Measurements from ENCODE around the gene ARID3C. TPM values are rescaled to one million over a fixed set of nuclear protein-coding genes. Genes with fewer than 3 reads are reported as not detected.
A peak's percentile ranks its signal among the peaks of the same experiment; 100 is the strongest.

The ARID3C gene
- total and polyA plus RNA-seq, 10 of the 15 experiments (the other 5 are each of a cell fraction or from before 2014, with no cell fraction given), result not detected

DNA sequence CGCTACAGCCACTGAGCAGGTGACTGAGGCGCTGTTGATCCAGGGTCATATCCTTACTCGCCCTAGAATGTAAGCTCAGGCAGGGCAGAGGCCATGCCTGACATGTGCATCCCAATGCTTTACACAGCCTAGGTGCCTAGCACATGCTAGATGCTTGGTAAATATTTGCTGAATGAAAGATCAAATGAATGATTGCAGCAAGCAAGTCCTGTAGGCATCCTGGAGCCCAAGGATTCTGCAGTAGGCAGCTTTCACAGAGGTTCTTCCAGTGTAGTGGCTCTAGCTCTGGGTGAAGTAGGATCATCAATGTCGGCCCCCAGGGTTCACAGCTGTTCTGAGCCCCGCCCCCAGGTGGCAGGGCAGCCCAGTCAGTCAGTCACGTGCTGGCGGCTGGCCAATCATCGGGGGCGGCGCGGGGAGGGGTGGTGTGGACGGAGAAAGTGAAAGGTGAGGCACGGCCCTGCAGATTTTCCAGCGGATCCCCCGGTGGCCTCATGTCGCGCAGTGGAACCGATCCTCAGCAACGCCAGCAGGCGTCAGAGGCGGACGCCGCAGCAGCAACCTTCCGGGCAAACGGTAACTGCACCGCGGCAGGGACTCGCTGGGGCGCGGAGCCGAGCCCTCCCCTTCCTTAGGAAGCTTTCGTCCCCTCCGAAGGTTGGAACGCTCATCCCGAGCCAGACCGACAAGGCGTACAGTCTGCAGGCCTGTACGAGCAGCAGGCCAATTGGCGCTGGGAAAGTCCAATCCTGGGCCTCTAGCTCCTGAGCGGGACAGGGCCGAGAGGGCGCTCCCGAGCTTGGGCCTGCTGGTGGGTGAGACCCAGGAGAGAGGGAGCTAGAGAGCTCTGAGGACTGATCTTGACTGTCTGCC lies 17.6 kb upstream of the ARID3C start, which contains the start of gene GALT (continued):
- TF ChIP-seq KDM1A (IDR thresholded peaks at IDR 0.05; ENCODE audit: borderline replicate concordance), result no peak
- TF ChIP-seq YBX1 (IDR thresholded peaks at IDR 0.05), result no peak
- TF ChIP-seq MYB (IDR thresholded peaks at IDR 0.05; ENCODE audit: borderline replicate concordance, low read depth, low read length), result no peak
- no peak; the same call in 1 of the 2 replicates for TF ChIP-seq POLR2AphosphoS2 (IDR thresholded peaks at IDR 0.05; ENCODE audit: low read depth, low read length)
- TF ChIP-seq SMARCA5 (IDR thresholded peaks at IDR 0.05), result peak; percentile 68
- TF ChIP-seq ZNF384 (IDR thresholded peaks at IDR 0.05; ENCODE audit: borderline replicate concordance, low read depth, low read length), result no peak

- CTCF ChIA-PET, result interaction anchor here (1.2 to 5.9 kb wide), 2 partner anchors 9 to 11 kb away, joined by 3 to 103 read pairs; partner anchors contain the start of gene SIGMAR1
- Histone ChIP-seq H3K4me3 (no peak overlapping the region), H3K4me1 (ENCODE audit: control insufficient read depth, insufficient read depth, low read length) (peaks cover 14% of the 10 kb centered on the region), H3K9me3 (replicated peaks; ENCODE audit: control insufficient read depth, insufficient read depth, low read length) (no peaks in the 10 kb centered on the region), H2AFZ (ENCODE audit: control insufficient read depth, low read depth, low read length) (no peak overlapping the region), H3K79me2 (ENCODE audit: control insufficient read depth, insufficient read depth, low read length) (peaks cover 17% of the 10 kb centered on the region), H3K27me3 (replicated peaks in 1 of 2; ENCODE audit: control insufficient read depth in 2 of 2, insufficient read depth in 2 of 2, low read length in 1 of 2) (no peaks in the 10 kb centered on the region), H3K9ac (ENCODE audit: control insufficient read depth, insufficient read depth, low read length) (no peak overlapping the region), H3K27ac (ENCODE audit: control insufficient read depth, insufficient read depth) (no peak overlapping the region), H3K36me3 (ENCODE audit: control insufficient read depth in 2 of 2, insufficient read depth in 2 of 2, low read length in 1 of 2) (peaks cover 2 to 7% of the 10 kb centered on the region in 2 experiments; a peak in 3 of 4 replicates), H4K20me1 (ENCODE audit: control insufficient read depth, insufficient read depth) (no peaks in the 10 kb centered on the region; the same call in 1 of the 2 replicates), H3K4me2 (ENCODE audit: control insufficient read depth, insufficient read depth) (no peak overlapping the region)
- BruUV-seq (replicated peaks), result no TSS peak
- DNase-seq (ENCODE audit: low read depth, low spot score) (no peak), FAIRE-seq (no peak), ATAC-seq (no peak)
- TF ChIP-seq MYC (IDR thresholded peaks at IDR 0.05; ENCODE audit: insufficient read depth, insufficient read length, insufficient replicate concordance, low read length, severe bottlenecking) (no peak), SPI1 (IDR thresholded peaks at IDR 0.05; ENCODE audit: borderline replicate concordance, insufficient read depth, low read depth, low read length) (no peak), MLLT1 (IDR thresholded peaks at IDR 0.05) (no peak), ZNF622 (IDR thresholded peaks at IDR 0.05) (no peak), SP1 (IDR thresholded peaks at IDR 0.05; ENCODE audit: low read depth, low read length) (no peak), TARDBP (IDR thresholded peaks at IDR 0.05; ENCODE audit: borderline replicate concordance) (no peak), CEBPB (IDR thresholded peaks at IDR 0.05; ENCODE audit: borderline replicate concordance in 1 of 2, low read depth in 2 of 2, low read length in 2 of 2) (no peak), BRCA1 (IDR thresholded peaks at IDR 0.05; ENCODE audit: low read depth, low read length) (no peak), YBX1 (IDR thresholded peaks at IDR 0.05) (no peak), MTA3 (IDR thresholded peaks at IDR 0.05; ENCODE audit: borderline replicate concordance, low read length) (no peak)
- TF ChIP-seq, protein P1, sequence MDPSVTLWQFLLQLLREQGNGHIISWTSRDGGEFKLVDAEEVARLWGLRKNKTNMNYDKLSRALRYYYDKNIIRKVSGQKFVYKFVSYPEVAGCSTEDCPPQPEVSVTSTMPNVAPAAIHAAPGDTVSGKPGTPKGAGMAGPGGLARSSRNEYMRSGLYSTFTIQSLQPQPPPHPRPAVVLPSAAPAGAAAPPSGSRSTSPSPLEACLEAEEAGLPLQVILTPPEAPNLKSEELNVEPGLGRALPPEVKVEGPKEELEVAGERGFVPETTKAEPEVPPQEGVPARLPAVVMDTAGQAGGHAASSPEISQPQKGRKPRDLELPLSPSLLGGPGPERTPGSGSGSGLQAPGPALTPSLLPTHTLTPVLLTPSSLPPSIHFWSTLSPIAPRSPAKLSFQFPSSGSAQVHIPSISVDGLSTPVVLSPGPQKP (IDR thresholded peaks at IDR 0.05; ENCODE audit: low read depth, low read length), result no peak
- TF ChIP-seq, protein P2, sequence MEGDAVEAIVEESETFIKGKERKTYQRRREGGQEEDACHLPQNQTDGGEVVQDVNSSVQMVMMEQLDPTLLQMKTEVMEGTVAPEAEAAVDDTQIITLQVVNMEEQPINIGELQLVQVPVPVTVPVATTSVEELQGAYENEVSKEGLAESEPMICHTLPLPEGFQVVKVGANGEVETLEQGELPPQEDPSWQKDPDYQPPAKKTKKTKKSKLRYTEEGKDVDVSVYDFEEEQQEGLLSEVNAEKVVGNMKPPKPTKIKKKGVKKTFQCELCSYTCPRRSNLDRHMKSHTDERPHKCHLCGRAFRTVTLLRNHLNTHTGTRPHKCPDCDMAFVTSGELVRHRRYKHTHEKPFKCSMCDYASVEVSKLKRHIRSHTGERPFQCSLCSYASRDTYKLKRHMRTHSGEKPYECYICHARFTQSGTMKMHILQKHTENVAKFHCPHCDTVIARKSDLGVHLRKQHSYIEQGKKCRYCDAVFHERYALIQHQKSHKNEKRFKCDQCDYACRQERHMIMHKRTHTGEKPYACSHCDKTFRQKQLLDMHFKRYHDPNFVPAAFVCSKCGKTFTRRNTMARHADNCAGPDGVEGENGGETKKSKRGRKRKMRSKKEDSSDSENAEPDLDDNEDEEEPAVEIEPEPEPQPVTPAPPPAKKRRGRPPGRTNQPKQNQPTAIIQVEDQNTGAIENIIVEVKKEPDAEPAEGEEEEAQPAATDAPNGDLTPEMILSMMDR (IDR thresholded peaks at IDR 0.05 in 2 of 3, conservative IDR thresholded peaks at IDR 0.05 in 1 of 3; ENCODE audit: control insufficient read depth in 2 of 3, extremely low read depth in 1 of 3, insufficient read depth in 1 of 3, low read depth in 3 of 3, low read length in 3 of 3), result no peak
- in situ Hi-C loops (cut with MboI), result loop anchor here (5.0 kb wide), 1 partner anchor 53 kb away; no protein-coding TSS in a partner anchor
- SMC1A ChIA-PET (ENCODE audit: uncharacterized antibody, unreplicated experiment), result interaction anchor here (0.6 to 1.6 kb wide), 4 partner anchors 10 to 1009 kb away, joined by 3 to 4 read pairs (median 4); no protein-coding TSS in a partner anchor
- intact Hi-C loops (cut with micrococcal nuclease; ENCODE audit: unreplicated experiment), result no loop called here
- RAD21 ChIA-PET (ENCODE audit: unreplicated experiment), result no interaction called here
- POLR2A ChIA-PET, result interaction anchor here (0.8 kb wide), 1 partner anchor 9 kb away, joined by 4 read pairs; no protein-coding TSS in a partner anchor
These were observed 16.0 kb upstream of the ARID3C start for GRCh38 chr9:34644766-34645314.
